GM19395 (cell line): Measurements from ENCODE around the gene CPSF4.
"Not testable (repeated sequence)": the region's sequence is repeated elsewhere in the genome, so short reads cannot be mapped to it uniquely, and the experiment has no call there.

Experiments
- ATAC-seq: cut with Tn5 transposase; IDR thresholded peaks from one replicate; pipeline ENCODE4 v1.9.1; 2021; ENCODE audit warnings: mild to moderate bottlenecking, moderate library complexity; ENCODE audit not compliant: unreplicated experiment

CPSF4 gene

GRCh38 chr7:99478464-99479440 lies 40.0 kb downstream of the CPSF4 start:
- no peak for ATAC-seq

GRCh38 chr7:99485094-99485493 lies 46.4 kb downstream of the CPSF4 start:
- ATAC-seq = no peak

GRCh38 chr7:99489235-99489634 lies 50.5 kb downstream of the CPSF4 start:
- ATAC-seq = no peak

- ATAC-seq = no peak
These were observed 52.1 kb downstream of the CPSF4 start for GRCh38 chr7:99490878-99491277.

- ATAC-seq = no peak
These were observed 55.1 kb downstream of the CPSF4 start for GRCh38 chr7:99493823-99494222.

- ATAC-seq = no peak
These were observed 59.2 kb downstream of the CPSF4 start for GRCh38 chr7:99497766-99498545.

- no peak for ATAC-seq
These were observed 59.8 kb downstream of the CPSF4 start for GRCh38 chr7:99498546-99498944.

- ATAC-seq = no peak
These were observed 60.6 kb downstream of the CPSF4 start for GRCh38 chr7:99499371-99499720.

- ATAC-seq = peak; percentile 51
These were observed 61.2 kb downstream of the CPSF4 start, which contains the start of gene ZNF394 for GRCh38 chr7:99499721-99500636. TSS of gene ZNF394 (minus strand) at chr7:99500281. CDS start at chr7:99500093, 188 bp downstream.

- no peak for ATAC-seq
These were observed 61.9 kb downstream of the CPSF4 start for GRCh38 chr7:99500637-99501009.

- ATAC-seq = not testable (repeated sequence)
These were observed 62.5 kb downstream of the CPSF4 start for GRCh38 chr7:99501236-99501635.

- ATAC-seq = no peak
These were observed 65.5 kb downstream of the CPSF4 start for GRCh38 chr7:99504281-99504602.

- ATAC-seq = peak; percentile 80
These were observed 66.0 kb downstream of the CPSF4 start, which contains the start of gene ZKSCAN5 for GRCh38 chr7:99504603-99505323. TSS of gene ZKSCAN5 (plus strand) at chr7:99504662. CDS start at chr7:99506045, 1,383 bp downstream.

- ATAC-seq = peak; percentile 7
These were observed 66.5 kb downstream of the CPSF4 start for GRCh38 chr7:99505324-99505662.
